Tibial nerve (tissue), 4 donors: ENCODE data around the gene CDK6.

Source experiments
- CTCF ChIP-seq, 5 experiments: fragments of 200-600 bp in 3 of 5; fragments of 450-650 bp in 2 of 5; sonication (generic) in 3 of 5; IDR thresholded peaks; one replicate each; pipeline ENCODE4 v1.5.1; 2016 to 2019; ENCODE audit warnings: antibody characterized with exemption in 5 of 5, mild to moderate bottlenecking in 3 of 5, moderate library complexity in 2 of 5
- EP300 ChIP-seq, 2 donors: sonication (generic); formaldehyde crosslinking; IDR thresholded peaks; one replicate each; pipeline ENCODE4 v1.6.1; 2017; ENCODE audit warnings: antibody characterized with exemption in 2 of 2, mild to moderate bottlenecking in 1 of 2

DNA sequence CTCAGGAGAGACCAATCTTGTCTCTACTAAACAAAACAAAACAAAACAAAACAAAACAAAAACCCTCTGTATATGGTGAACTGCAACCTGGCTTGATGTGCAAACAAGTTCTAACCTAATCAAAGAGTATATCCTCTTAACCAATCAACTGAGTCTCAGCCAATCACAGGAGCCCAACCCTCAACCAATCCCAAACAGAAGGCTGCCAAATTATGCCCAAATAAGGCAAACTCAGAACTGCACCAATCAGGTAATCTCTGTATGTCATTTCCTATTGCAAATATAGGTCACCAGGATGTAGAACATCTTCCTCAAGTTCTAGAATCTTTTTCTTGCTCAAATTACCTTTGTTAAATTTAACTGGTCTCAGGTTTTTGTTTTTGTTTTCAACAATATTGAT lies 251.4 kb downstream of the CDK6 start:
- no peak for TF ChIP-seq CTCF (IDR thresholded peaks at IDR 0.05)
- TF ChIP-seq EP300 (IDR thresholded peaks at IDR 0.05), result no peak
